HG03439 (cell line): Measurements from ENCODE around the gene DAB1.

Experiments
- ATAC-seq: cut with Tn5 transposase; IDR thresholded peaks from one replicate; pipeline ENCODE4 v1.9.1; 2021; ENCODE audit warnings: mild to moderate bottlenecking, moderate library complexity; ENCODE audit not compliant: unreplicated experiment

The DAB1 gene

GRCh38 chr1:57278558-57278957, 145.3 kb downstream of the DAB1 start:
- ATAC-seq = no peak

- ATAC-seq = no peak
These were observed 146.2 kb downstream of the DAB1 start for GRCh38 chr1:57277681-57278080.

- ATAC-seq = no peak
These were observed 146.9 kb downstream of the DAB1 start for GRCh38 chr1:57276918-57277317.

GRCh38 chr1:57272601-57273000, 151.3 kb downstream of the DAB1 start:
- no peak for ATAC-seq

GRCh38 chr1:57272150-57272549, 151.7 kb downstream of the DAB1 start:
- ATAC-seq = no peak

- ATAC-seq = no peak
These were observed 152.7 kb downstream of the DAB1 start for GRCh38 chr1:57270927-57271698.

GRCh38 chr1:57269630-57270225, 154.1 kb downstream of the DAB1 start:
- no peak for ATAC-seq

- no peak for ATAC-seq
These were observed 158.8 kb downstream of the DAB1 start for GRCh38 chr1:57265104-57265503.

GRCh38 chr1:57262472-57262871, 161.4 kb downstream of the DAB1 start:
- no peak for ATAC-seq

- no peak for ATAC-seq
These were observed 165.1 kb downstream of the DAB1 start for GRCh38 chr1:57258557-57259325.

- no peak for ATAC-seq
These were observed 167.9 kb downstream of the DAB1 start for GRCh38 chr1:57255945-57256344.

GRCh38 chr1:57254022-57254421, 169.8 kb downstream of the DAB1 start:
- ATAC-seq = no peak

GRCh38 chr1:57252597-57253294, 171.1 kb downstream of the DAB1 start:
- no peak for ATAC-seq

GRCh38 chr1:57250021-57250420, 173.8 kb downstream of the DAB1 start:
- no peak for ATAC-seq

- ATAC-seq = no peak
These were observed 174.3 kb downstream of the DAB1 start for GRCh38 chr1:57249511-57249910.

GRCh38 chr1:57248830-57249229, 175.0 kb downstream of the DAB1 start:
- ATAC-seq = no peak

GRCh38 chr1:57238233-57238781, 185.6 kb downstream of the DAB1 start:
- ATAC-seq = no peak

- no peak for ATAC-seq
These were observed 187.9 kb downstream of the DAB1 start for GRCh38 chr1:57235730-57236510.

- no peak for ATAC-seq
These were observed 189.4 kb downstream of the DAB1 start for GRCh38 chr1:57234459-57234858.

- no peak for ATAC-seq
These were observed 191.4 kb downstream of the DAB1 start for GRCh38 chr1:57232500-57232899.
